Body of pancreas (tissue), 4 donors: ENCODE results near the gene GRIK2.

Source experiments
- POLR2A ChIP-seq, 3 donors: fragments of 450-650 bp; IDR thresholded peaks; one replicate each; pipeline ENCODE4 v1.6.1; 2016; ENCODE audit warnings: antibody characterized with exemption in 3 of 3, mild to moderate bottlenecking in 2 of 3
- TF ChIP-seq, protein P1 (sequence below), 7 experiments: fragments of 450-650 bp in 4 of 7; fragments of 200-600 bp in 3 of 7; sonication (generic) in 3 of 7; IDR thresholded peaks; one replicate each; pipeline ENCODE4 v1.5.1; 2016 to 2019; ENCODE audit warnings: antibody characterized with exemption in 7 of 7

DNA sequence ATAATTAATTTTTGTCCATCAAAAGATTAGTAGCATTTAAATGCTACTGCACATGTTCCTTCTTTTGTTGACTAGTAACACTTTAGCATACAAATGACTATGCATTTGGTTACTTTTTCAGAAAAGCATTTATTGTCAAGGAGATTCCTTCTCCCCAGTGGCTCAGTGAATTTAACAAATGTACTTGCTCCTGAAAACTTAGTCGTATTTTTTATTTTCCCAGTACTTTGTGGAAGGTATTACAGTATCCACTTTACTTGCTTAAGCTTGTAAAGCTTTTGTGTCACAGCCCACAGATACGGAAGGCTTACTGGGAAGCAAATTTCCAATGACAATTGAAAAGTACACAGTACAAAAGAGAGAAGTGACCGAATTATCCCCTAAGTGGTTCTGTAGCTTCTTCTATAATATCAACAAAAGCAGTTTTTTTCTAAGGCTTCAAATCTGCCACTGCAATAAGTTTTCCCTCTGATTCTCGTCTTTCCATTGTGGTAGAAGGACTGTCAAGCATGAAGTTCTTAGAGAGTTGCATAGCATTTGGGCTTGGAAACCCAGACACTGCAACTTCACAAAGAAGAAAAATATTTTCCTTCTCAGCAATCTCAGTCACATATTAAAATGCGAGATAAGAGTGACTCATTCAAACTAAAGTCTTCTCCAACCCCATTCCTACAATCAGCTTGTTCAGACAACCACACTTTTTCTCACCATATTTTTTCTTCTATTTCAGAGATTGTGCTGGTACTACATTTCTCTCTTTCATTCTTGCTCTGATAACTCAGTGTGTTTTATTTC lies 431.2 kb downstream of the GRIK2 start:
- TF ChIP-seq POLR2A (IDR thresholded peaks at IDR 0.05): no peak
- TF ChIP-seq, protein P1, sequence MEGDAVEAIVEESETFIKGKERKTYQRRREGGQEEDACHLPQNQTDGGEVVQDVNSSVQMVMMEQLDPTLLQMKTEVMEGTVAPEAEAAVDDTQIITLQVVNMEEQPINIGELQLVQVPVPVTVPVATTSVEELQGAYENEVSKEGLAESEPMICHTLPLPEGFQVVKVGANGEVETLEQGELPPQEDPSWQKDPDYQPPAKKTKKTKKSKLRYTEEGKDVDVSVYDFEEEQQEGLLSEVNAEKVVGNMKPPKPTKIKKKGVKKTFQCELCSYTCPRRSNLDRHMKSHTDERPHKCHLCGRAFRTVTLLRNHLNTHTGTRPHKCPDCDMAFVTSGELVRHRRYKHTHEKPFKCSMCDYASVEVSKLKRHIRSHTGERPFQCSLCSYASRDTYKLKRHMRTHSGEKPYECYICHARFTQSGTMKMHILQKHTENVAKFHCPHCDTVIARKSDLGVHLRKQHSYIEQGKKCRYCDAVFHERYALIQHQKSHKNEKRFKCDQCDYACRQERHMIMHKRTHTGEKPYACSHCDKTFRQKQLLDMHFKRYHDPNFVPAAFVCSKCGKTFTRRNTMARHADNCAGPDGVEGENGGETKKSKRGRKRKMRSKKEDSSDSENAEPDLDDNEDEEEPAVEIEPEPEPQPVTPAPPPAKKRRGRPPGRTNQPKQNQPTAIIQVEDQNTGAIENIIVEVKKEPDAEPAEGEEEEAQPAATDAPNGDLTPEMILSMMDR (IDR thresholded peaks at IDR 0.05): no peak
